T-helper 1 cell treated with Interleukin-12 subunit alpha and Interleukin-12 subunit beta and Interleukin-4 antibody, amounts not matched to agents 30 μg/mL and 1 μg/mL, for 36 hours (primary cell): ENCODE measurements around the gene RAB40C.

ENCODE experiments used
- H3K27ac Mint-ChIP-seq: one replicate; pipeline ENCODE4 v1.8.0; 2021; ENCODE audit warnings: mild to moderate bottlenecking, mixed read lengths
- H3K27me3 Mint-ChIP-seq: one replicate; pipeline ENCODE4 v1.8.0; 2021; ENCODE audit warnings: low read depth, mixed read lengths
- H3K36me3 Mint-ChIP-seq: one replicate; pipeline ENCODE4 v1.8.0; 2021; ENCODE audit warnings: low read depth, mixed read lengths
- H3K4me1 Mint-ChIP-seq: one replicate; pipeline ENCODE4 v1.8.0; 2021; ENCODE audit warnings: low read depth, mixed read lengths
- H3K4me3 Mint-ChIP-seq: one replicate; pipeline ENCODE4 v1.8.0; 2021; ENCODE audit warnings: mild to moderate bottlenecking, moderate library complexity, mixed read lengths
- H3K9me3 Mint-ChIP-seq: one replicate; pipeline ENCODE4 v1.8.0; 2021; ENCODE audit warnings: mixed read lengths

The RAB40C gene

GRCh38 chr16:669666-670065 is 79.8 kb downstream of the RAB40C start:
- Mint-ChIP-seq H3K27ac (no peak overlapping the region), H3K4me3 (peak overlapping the region; percentile 51), H3K36me3 (no peaks in the 10 kb centered on the region), H3K9me3 (no peaks in the 10 kb centered on the region), H3K4me1 (peaks cover 6% of the 10 kb centered on the region), H3K27me3 (no peaks in the 10 kb centered on the region)

GRCh38 chr16:670485-671352 is 80.9 kb downstream of the RAB40C start:
- Mint-ChIP-seq H3K4me3 (no peak overlapping the region), H3K36me3 (no peaks in the 10 kb centered on the region), H3K27me3 (no peaks in the 10 kb centered on the region), H3K9me3 (no peaks in the 10 kb centered on the region), H3K27ac (no peak overlapping the region), H3K4me1 (peaks cover 6% of the 10 kb centered on the region)

- Mint-ChIP-seq H3K4me1 (peaks cover 6% of the 10 kb centered on the region), H3K9me3 (no peaks in the 10 kb centered on the region), H3K36me3 (no peaks in the 10 kb centered on the region), H3K27ac (no peak overlapping the region), H3K4me3 (no peak overlapping the region), H3K27me3 (no peaks in the 10 kb centered on the region)
Observed at GRCh38 chr16:671353-672131, 81.7 kb downstream of the RAB40C start.

GRCh38 chr16:672371-672770 is 82.5 kb downstream of the RAB40C start:
- no peaks in the 10 kb centered on the region for H3K9me3 Mint-ChIP-seq
- H3K36me3 Mint-ChIP-seq = no peaks in the 10 kb centered on the region
- H3K27me3 Mint-ChIP-seq = no peaks in the 10 kb centered on the region
- no peak overlapping the region for H3K27ac Mint-ChIP-seq
- peaks cover 6% of the 10 kb centered on the region for H3K4me1 Mint-ChIP-seq
- no peak overlapping the region for H3K4me3 Mint-ChIP-seq

GRCh38 chr16:672851-673250 is 83.0 kb downstream of the RAB40C start:
- Mint-ChIP-seq H3K27me3 (no peaks in the 10 kb centered on the region), H3K9me3 (no peaks in the 10 kb centered on the region), H3K36me3 (no peaks in the 10 kb centered on the region), H3K4me3 (no peak overlapping the region), H3K4me1 (peaks cover 4% of the 10 kb centered on the region), H3K27ac (no peak overlapping the region)

GRCh38 chr16:673399-673991 is 83.6 kb downstream of the RAB40C start:
- peaks cover 4% of the 10 kb centered on the region for H3K4me1 Mint-ChIP-seq
- H3K9me3 Mint-ChIP-seq = no peaks in the 10 kb centered on the region
- H3K27ac Mint-ChIP-seq = no peak overlapping the region
- no peak overlapping the region for H3K4me3 Mint-ChIP-seq
- no peaks in the 10 kb centered on the region for H3K36me3 Mint-ChIP-seq
- no peaks in the 10 kb centered on the region for H3K27me3 Mint-ChIP-seq

- no peaks in the 10 kb centered on the region for H3K36me3 Mint-ChIP-seq
- no peaks in the 10 kb centered on the region for H3K27me3 Mint-ChIP-seq
- H3K4me3 Mint-ChIP-seq = no peak overlapping the region
- H3K9me3 Mint-ChIP-seq = no peaks in the 10 kb centered on the region
- H3K27ac Mint-ChIP-seq = no peak overlapping the region
- H3K4me1 Mint-ChIP-seq = peaks cover 2% of the 10 kb centered on the region
Observed at GRCh38 chr16:674214-674881, 84.5 kb downstream of the RAB40C start.

- H3K4me3 Mint-ChIP-seq = no peak within 1 kb of the TSS
- H3K27me3 Mint-ChIP-seq = no peaks in the 10 kb centered on the region
- H3K27ac Mint-ChIP-seq = no peak within 1 kb of the TSS
- H3K36me3 Mint-ChIP-seq = no peaks in the 10 kb centered on the region
- H3K4me1 Mint-ChIP-seq = peaks cover 3% of the 10 kb centered on the region
- H3K9me3 Mint-ChIP-seq = no peaks in the 10 kb centered on the region
Observed at GRCh38 chr16:674968-675883, 85.4 kb downstream of the RAB40C start, which contains the start of gene RHBDL1. TSS of gene RHBDL1 (plus strand) at chr16:675671. CDS start at chr16:675791, 120 bp downstream.

GRCh38 chr16:675884-676564 is 86.2 kb downstream of the RAB40C start:
- no peak overlapping the region for H3K4me3 Mint-ChIP-seq

GRCh38 chr16:676565-676902 is 86.7 kb downstream of the RAB40C start:
- Mint-ChIP-seq H3K36me3 (no peaks in the 10 kb centered on the region), H3K4me3 (no peak overlapping the region), H3K4me1 (peaks cover 6% of the 10 kb centered on the region), H3K9me3 (no peaks in the 10 kb centered on the region), H3K27ac (no peak overlapping the region), H3K27me3 (no peaks in the 10 kb centered on the region)

More at GRCh38 chr16:675884-676564, 86.2 kb downstream of the RAB40C start:
- Mint-ChIP-seq H3K27me3 (no peaks in the 10 kb centered on the region), H3K27ac (no peak overlapping the region), H3K4me1 (peaks cover 4% of the 10 kb centered on the region), H3K36me3 (no peaks in the 10 kb centered on the region), H3K9me3 (no peaks in the 10 kb centered on the region)

GRCh38 chr16:676913-677312 is 87.0 kb downstream of the RAB40C start:
- Mint-ChIP-seq H3K27me3 (no peaks in the 10 kb centered on the region), H3K4me3 (no peak overlapping the region), H3K27ac (no peak overlapping the region), H3K4me1 (peaks cover 10% of the 10 kb centered on the region), H3K9me3 (no peaks in the 10 kb centered on the region), H3K36me3 (peaks cover 3% of the 10 kb centered on the region)

GRCh38 chr16:677316-678190 is 87.7 kb downstream of the RAB40C start:
- Mint-ChIP-seq H3K36me3 (peaks cover 7% of the 10 kb centered on the region), H3K27me3 (no peaks in the 10 kb centered on the region), H3K27ac (no peak overlapping the region), H3K9me3 (no peaks in the 10 kb centered on the region), H3K4me1 (peaks cover 12% of the 10 kb centered on the region), H3K4me3 (no peak overlapping the region)
